Renal pelvis (tissue), 3 donors: ENCODE measurements around the gene SMIM17. TPM values are rescaled to one million over a fixed set of nuclear protein-coding genes. Genes with fewer than 3 reads are reported as not detected.

Source experiments
- polyA plus RNA-seq, 3 donors: library from polyadenylated mRNA; unstranded; fragments of 120-200 nt; gene quantifications; one replicate each; pipeline ENCODE4 v1.2.1, GENCODE V29; 2013; ENCODE audit not compliant: insufficient read length in 3 of 3

The SMIM17 gene
- polyA plus RNA-seq, 3 donors: 1.7 to 2.5 (median 2.1) TPM

Other genes starting within 250 kb of the SMIM17 start
- gene ZNF582, start 249.6 kb upstream of the SMIM17 start, polyA plus RNA-seq: 10 to 100 TPM in 2 of 3 donors, 1 to 10 TPM in 1; 9.2 to 16.5 (median 10.8) TPM
- gene ZNF583, start 238.8 kb upstream of the SMIM17 start, polyA plus RNA-seq: 1 to 10 TPM; 8.6 to 9.6 (median 9.4) TPM
- 10 to 100 TPM; 13.6 to 23.0 (median 21.3) TPM for gene ZNF667, start 165.8 kb upstream of the SMIM17 start, polyA plus RNA-seq
- 10 to 100 TPM; 16.0 to 33.6 (median 32.3) TPM for gene ZNF471, start 135.3 kb upstream of the SMIM17 start, polyA plus RNA-seq
- 10 to 100 TPM; 12.1 to 16.9 (median 16.8) TPM for gene ZFP28, start 104.2 kb upstream of the SMIM17 start, polyA plus RNA-seq
- 10 to 100 TPM in 1 of 3 donors, 1 to 10 TPM in 2; 8.0 to 10.6 (median 8.4) TPM for gene ZNF470, start 75.7 kb upstream of the SMIM17 start, polyA plus RNA-seq
- gene ZNF71, start 47.9 kb upstream of the SMIM17 start, polyA plus RNA-seq: 10 to 100 TPM in 2 of 3 donors, 1 to 10 TPM in 1; 8.4 to 11.4 (median 10.6) TPM
- gene ZNF835, start 28.6 kb downstream of the SMIM17 start, polyA plus RNA-seq: 1 to 10 TPM; 4.3 to 5.3 (median 4.4) TPM
- gene PEG3, start 197.6 kb downstream of the SMIM17 start, polyA plus RNA-seq: 10 to 100 TPM; 64.2 to 78.1 (median 74.9) TPM
- gene ZIM2, start 197.6 kb downstream of the SMIM17 start, polyA plus RNA-seq: 1 to 10 TPM; 1.5 to 3.7 (median 3.6) TPM